Cardiac muscle cell (in vitro differentiated cells and primary cell): Measurements from ENCODE around the gene CYTIP. TPM values are rescaled to one million over a fixed set of nuclear protein-coding genes. Genes with fewer than 3 reads are reported as not detected.

Experiments
- DNase-seq, 2 donors: peaks; one replicate each; pipeline versions ENCODE4 v3.0.0 to v3.0.0-alpha.2; 2010 to 2017; ENCODE audit warnings: low read depth in 1 of 2, low spot score in 1 of 2
- H3K27ac ChIP-seq: fragments of 200-600 bp; sonication (generic); 2 replicates; pipeline ENCODE4 v1.5.1; 2016
- H3K27me3 ChIP-seq: fragments of 200-600 bp; sonication (generic); 2 replicates; pipeline ENCODE4 v1.6.0; 2016; ENCODE audit warnings: control low read depth
- H3K36me3 ChIP-seq: fragments of 200-600 bp; sonication (generic); 2 replicates; pipeline ENCODE4 v1.5.1; 2016; ENCODE audit warnings: control low read depth
- H3K4me1 ChIP-seq: fragments of 200-600 bp; sonication (generic); 2 replicates; pipeline ENCODE4 v1.8.1; 2017; ENCODE audit warnings: low read depth, mild to moderate bottlenecking, mixed run types
- H3K4me3 ChIP-seq: fragments of 200-600 bp; sonication (generic); 2 replicates; pipeline ENCODE4 v1.5.1; 2016; ENCODE audit warnings: mild to moderate bottlenecking
- H3K9me3 ChIP-seq: fragments of 200-600 bp; sonication (generic); 2 replicates; pipeline ENCODE4 v1.5.1; 2017; ENCODE audit warnings: low read depth, mild to moderate bottlenecking, control low read depth
- polyA plus RNA-seq: library from polyadenylated mRNA; unstranded; fragments of >200 nt; fragmentation: Nextera tagmentation; extraction: Ambion mirVana; gene quantifications from 2 replicates; pipeline ENCODE4 v1.2.1, GENCODE V29; 2016
- total RNA-seq: library from RNA; depleted of rRNA; stranded (reverse); fragments of >200 nt; gene quantifications from 2 replicates; pipeline ENCODE4 v1.2.3, GENCODE V29; 2016
- TF ChIP-seq, protein P1 (sequence below): IDR thresholded peaks from 2 replicates; pipeline ENCODE4 v1.5.1; 2012; ENCODE audit warnings: low read depth, mild to moderate bottlenecking, low read length

Gene CYTIP
- total and polyA plus RNA-seq, 2 experiments from 2014 or later = not detected

DNA sequence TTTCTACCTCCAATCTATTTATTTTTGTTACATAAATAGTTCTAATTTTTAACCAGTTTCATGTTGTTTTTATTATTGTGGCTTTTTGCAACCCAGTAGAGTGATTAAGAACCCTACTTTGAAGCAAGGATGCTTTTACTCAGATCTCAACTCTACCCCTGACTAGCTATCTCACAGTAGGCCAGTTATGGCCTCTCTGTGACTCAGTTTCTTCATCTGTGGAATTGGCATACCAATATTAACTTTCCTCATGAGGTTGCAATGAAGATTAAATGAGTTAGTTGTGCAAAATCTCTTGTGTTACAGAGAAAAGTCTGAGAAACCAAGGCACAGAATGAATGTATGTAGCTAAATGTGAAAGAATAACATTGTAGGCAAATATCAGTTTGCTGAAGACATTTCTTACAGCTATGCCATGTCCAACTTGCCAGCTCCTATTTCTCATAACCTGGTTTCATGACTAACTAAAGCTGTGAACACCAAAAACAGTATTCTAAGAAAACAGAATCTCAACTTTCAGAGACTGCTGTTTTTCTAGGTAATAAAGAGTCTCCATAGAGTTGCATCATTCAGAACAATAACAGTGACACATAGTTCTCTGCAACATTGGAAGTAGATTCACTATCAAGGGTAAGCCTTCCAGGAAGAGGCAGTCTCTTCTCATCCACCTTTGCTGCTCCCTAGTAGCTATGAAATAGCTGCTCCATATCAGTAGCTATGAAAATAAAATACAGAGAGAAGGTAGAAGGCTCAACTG is 33.2 kb upstream of the CYTIP start:
- no peaks in the 10 kb centered on the region for H3K4me1 ChIP-seq

DNA sequence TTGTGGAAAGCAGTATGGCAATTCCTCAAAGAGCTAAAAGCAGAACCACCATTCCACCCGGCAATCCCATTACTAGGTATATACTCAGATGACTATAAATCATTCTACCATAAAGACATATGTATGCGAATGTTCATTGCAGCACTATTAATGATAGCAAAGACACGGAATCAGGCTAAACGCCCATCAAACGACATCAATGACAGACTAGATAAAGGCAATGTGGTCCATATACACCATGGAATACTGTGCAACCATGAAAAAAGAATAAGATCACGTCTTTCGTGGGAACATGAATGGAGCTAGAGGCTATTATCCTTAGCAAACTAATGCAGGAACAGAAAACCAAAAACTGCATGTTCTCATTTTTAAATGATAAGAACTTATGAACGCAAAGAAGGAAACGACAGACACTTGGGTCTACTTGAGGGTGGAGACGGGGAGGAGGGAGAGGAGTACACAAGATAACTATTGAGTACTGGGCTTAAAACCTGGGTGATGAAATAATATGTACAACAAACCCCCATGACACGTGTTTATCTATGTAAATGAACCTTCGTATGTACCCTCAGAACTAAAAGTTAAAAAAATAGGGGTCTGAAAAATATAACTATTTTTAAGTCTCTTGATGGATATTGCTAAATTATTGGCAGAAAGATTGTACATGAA is 32.0 kb upstream of the CYTIP start:
- TF ChIP-seq, protein P1, sequence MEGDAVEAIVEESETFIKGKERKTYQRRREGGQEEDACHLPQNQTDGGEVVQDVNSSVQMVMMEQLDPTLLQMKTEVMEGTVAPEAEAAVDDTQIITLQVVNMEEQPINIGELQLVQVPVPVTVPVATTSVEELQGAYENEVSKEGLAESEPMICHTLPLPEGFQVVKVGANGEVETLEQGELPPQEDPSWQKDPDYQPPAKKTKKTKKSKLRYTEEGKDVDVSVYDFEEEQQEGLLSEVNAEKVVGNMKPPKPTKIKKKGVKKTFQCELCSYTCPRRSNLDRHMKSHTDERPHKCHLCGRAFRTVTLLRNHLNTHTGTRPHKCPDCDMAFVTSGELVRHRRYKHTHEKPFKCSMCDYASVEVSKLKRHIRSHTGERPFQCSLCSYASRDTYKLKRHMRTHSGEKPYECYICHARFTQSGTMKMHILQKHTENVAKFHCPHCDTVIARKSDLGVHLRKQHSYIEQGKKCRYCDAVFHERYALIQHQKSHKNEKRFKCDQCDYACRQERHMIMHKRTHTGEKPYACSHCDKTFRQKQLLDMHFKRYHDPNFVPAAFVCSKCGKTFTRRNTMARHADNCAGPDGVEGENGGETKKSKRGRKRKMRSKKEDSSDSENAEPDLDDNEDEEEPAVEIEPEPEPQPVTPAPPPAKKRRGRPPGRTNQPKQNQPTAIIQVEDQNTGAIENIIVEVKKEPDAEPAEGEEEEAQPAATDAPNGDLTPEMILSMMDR = no peak
- Histone ChIP-seq H3K4me1 (no peaks in the 10 kb centered on the region), H3K9me3 (no peaks in the 10 kb centered on the region), H3K27ac (no peak overlapping the region), H3K36me3 (no peaks in the 10 kb centered on the region), H3K4me3 (no peak overlapping the region), H3K27me3 (no peaks in the 10 kb centered on the region)
- DNase-seq = no peak

More for the DNA sequence above, 33.2 kb upstream of the CYTIP start:
- Histone ChIP-seq H3K36me3 (no peaks in the 10 kb centered on the region), H3K27me3 (no peaks in the 10 kb centered on the region), H3K27ac (no peak overlapping the region), H3K4me3 (no peak overlapping the region), H3K9me3 (no peaks in the 10 kb centered on the region)
- TF ChIP-seq, protein P1 = no peak
- no peak for DNase-seq

DNA sequence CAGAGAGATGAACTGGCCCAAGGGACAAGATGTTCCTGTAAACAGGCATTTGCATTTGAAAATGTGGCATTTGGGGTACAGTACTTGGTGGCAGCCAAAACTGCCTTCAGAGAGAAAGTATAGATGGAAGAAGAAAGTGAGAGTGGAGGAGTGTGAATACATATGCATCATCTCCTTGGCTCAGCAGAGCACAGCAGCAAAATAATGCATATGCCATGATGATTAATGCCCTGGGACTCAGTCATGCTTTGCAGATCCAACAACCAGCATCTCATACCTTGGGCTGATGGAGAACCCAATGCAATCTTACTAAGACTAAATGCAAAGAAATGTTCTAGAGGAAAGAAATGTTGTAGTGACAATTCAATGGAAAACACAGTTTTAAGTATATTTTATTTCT is 29.7 kb upstream of the CYTIP start:
- Histone ChIP-seq H3K27ac (no peak overlapping the region), H3K4me1 (no peaks in the 10 kb centered on the region), H3K36me3 (no peaks in the 10 kb centered on the region), H3K27me3 (no peaks in the 10 kb centered on the region), H3K4me3 (no peak overlapping the region), H3K9me3 (no peaks in the 10 kb centered on the region)
- TF ChIP-seq, protein P1 = no peak
- DNase-seq = no peak

DNA sequence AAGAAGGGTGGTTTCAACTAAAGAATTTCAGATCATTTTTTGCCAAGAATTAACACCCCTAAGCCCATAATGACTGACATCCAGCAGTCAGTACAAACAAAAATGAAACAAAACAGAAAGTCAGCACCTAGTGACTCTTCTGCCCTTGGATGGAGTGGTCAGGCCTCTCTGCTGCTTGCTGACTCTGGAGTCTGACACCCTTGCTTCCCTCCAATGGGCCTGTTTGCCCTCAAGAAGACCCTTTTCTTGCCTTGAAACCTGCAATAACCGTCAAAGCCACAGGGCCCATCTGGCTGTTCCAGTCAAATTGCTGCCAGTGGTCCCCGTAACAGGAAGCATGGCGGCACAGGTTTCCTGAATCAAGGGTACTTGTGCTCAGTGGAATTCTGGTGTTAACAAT is 27.2 kb upstream of the CYTIP start:
- Histone ChIP-seq H3K27me3 (no peaks in the 10 kb centered on the region), H3K4me3 (no peak overlapping the region), H3K9me3 (no peaks in the 10 kb centered on the region), H3K27ac (no peak overlapping the region), H3K36me3 (no peaks in the 10 kb centered on the region), H3K4me1 (no peaks in the 10 kb centered on the region)
- no peak for DNase-seq
- TF ChIP-seq, protein P1 = no peak

DNA sequence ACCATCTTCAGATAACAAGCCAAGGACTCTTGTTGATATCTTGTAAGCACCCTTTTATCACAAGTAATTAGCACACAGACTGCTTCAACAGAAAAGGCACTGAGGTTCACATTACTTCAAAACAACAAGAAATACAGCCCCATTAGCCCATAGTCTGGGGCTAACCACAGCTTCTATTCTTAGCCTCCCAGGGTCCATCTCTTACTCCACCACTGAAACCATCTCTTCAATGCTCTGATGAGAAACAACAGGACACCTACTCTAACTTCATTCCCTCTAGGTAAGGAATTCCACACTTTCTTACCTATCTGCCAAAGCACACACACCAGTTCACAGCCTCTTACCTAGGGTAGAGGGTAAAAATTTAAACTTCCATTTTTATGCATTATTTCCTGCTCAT is 26.4 kb upstream of the CYTIP start:
- no peaks in the 10 kb centered on the region for H3K36me3 ChIP-seq
- no peak for DNase-seq
- no peak overlapping the region for H3K4me3 ChIP-seq
- H3K9me3 ChIP-seq = no peaks in the 10 kb centered on the region
- no peaks in the 10 kb centered on the region for H3K27me3 ChIP-seq
- TF ChIP-seq, protein P1 = no peak
- H3K4me1 ChIP-seq = no peaks in the 10 kb centered on the region
- H3K27ac ChIP-seq = no peak overlapping the region
